Upper lobe of right lung (tissue), 1 donor: ENCODE measurements around the gene XPNPEP2. TPM values are rescaled to one million over a fixed set of nuclear protein-coding genes. Genes with fewer than 3 reads are reported as not detected.

Experiments used
- ATAC-seq: fragments of 200-7000 bp; cut with Tn5 transposase; one replicate; pipeline ENCODE4 v1.9.1; 2020; ENCODE audit warnings: mild to moderate bottlenecking, moderate library complexity
- DNase-seq: peaks from one replicate; pipeline ENCODE4 v3.0.0-alpha.2; 2020
- H3K27ac ChIP-seq: fragments of 200-600 bp; one replicate; pipeline ENCODE4 v1.8.0; 2022
- H3K27me3 ChIP-seq: fragments of 200-600 bp; one replicate; pipeline ENCODE4 v1.8.0; 2022; ENCODE audit warnings: mild to moderate bottlenecking
- H3K36me3 ChIP-seq: fragments of 200-600 bp; one replicate; pipeline ENCODE4 v1.8.0; 2022
- H3K4me1 ChIP-seq: fragments of 200-600 bp; one replicate; pipeline ENCODE4 v1.8.0; 2022
- H3K4me3 ChIP-seq: fragments of 200-600 bp; one replicate; pipeline ENCODE4 v1.8.0; 2022; ENCODE audit warnings: mild to moderate bottlenecking
- H3K9me3 ChIP-seq: fragments of 200-600 bp; one replicate; pipeline ENCODE4 v1.8.0; 2022
- intact Hi-C: fragments of 100-400 bp; cut with DNase I; formaldehyde crosslinking; loops from one replicate; pipeline ENCODE4 v1.11.0; 2022
- total RNA-seq: library from RNA; stranded (reverse); fragmentation: NEBNext Ultra II Directional; extraction: Animal tissue kit (Norgen Biotek cat#: 25700); gene quantifications from one replicate; pipeline ENCODE4 v1.2.1, GENCODE V29; 2021
- TF ChIP-seq, protein P1 (sequence below): fragments of 200-600 bp; IDR thresholded peaks from one replicate; pipeline ENCODE4 v1.8.0; 2022; ENCODE audit warnings: antibody characterized with exemption
- donor health status: DM: no; HTN: yes; CAD: no; lungs with severe emphysema.

XPNPEP2 gene
- total RNA-seq, 1 donor from 2014 or later, result 0.93 TPM

DNA sequence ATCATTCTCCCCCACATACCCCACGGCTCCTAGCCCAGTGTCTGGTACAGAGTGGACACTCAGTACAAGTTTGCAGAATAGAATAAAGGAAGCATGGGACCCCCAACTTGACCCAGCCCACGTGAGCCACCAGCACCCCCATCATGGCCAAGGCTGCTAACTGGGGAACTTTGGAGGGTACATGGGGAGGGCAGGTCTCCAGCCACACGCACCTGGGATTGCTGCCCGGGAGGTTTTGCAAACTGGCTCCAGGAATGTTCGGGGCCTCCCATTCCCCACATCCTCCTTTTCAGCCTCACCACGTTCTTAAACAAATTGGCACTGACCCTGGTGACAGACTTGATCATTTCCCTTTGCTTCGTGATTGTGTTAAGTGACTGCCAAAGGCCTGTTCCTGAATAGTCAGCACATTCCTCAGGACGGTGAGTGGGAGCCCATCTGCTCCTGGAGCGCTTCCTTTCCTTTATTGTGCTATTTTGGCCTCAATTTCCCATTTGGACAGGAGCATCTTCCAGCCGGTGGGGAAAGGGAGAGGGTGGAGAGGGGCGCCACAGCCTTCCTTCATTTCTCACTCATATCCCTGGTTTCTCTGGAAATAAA lies 18.7 kb upstream of the XPNPEP2 start:
- intact Hi-C loops, result loop anchor here (10.0 kb wide), 1 partner anchor 115 kb away; no protein-coding TSS in a partner anchor
- ATAC-seq, result no peak

GRCh38 chrX:129720741-129721140 lies 18.0 kb upstream of the XPNPEP2 start:
- no peaks in the 10 kb centered on the region for H3K27me3 ChIP-seq
- H3K9me3 ChIP-seq, result no peaks in the 10 kb centered on the region
- H3K4me1 ChIP-seq, result no peaks in the 10 kb centered on the region
- H3K4me3 ChIP-seq, result no peak overlapping the region
- H3K36me3 ChIP-seq, result no peaks in the 10 kb centered on the region
- TF ChIP-seq, protein P1, sequence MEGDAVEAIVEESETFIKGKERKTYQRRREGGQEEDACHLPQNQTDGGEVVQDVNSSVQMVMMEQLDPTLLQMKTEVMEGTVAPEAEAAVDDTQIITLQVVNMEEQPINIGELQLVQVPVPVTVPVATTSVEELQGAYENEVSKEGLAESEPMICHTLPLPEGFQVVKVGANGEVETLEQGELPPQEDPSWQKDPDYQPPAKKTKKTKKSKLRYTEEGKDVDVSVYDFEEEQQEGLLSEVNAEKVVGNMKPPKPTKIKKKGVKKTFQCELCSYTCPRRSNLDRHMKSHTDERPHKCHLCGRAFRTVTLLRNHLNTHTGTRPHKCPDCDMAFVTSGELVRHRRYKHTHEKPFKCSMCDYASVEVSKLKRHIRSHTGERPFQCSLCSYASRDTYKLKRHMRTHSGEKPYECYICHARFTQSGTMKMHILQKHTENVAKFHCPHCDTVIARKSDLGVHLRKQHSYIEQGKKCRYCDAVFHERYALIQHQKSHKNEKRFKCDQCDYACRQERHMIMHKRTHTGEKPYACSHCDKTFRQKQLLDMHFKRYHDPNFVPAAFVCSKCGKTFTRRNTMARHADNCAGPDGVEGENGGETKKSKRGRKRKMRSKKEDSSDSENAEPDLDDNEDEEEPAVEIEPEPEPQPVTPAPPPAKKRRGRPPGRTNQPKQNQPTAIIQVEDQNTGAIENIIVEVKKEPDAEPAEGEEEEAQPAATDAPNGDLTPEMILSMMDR, result no peak
- H3K27ac ChIP-seq, result no peak overlapping the region
- DNase-seq (no peak), ATAC-seq (no peak)
- intact Hi-C loops, result loop anchor here (10.0 kb wide), 1 partner anchor 116 kb away; no protein-coding TSS in a partner anchor

More for the DNA sequence above, 18.7 kb upstream of the XPNPEP2 start:
- no peak for DNase-seq
- Histone ChIP-seq H3K27ac (no peak overlapping the region), H3K36me3 (no peaks in the 10 kb centered on the region), H3K4me1 (no peaks in the 10 kb centered on the region), H3K27me3 (no peaks in the 10 kb centered on the region), H3K9me3 (no peaks in the 10 kb centered on the region), H3K4me3 (no peak overlapping the region)
- TF ChIP-seq, protein P1, result no peak

- H3K27ac ChIP-seq, result no peak overlapping the region
- DNase-seq (no peak), ATAC-seq (no peak)
- H3K4me1 ChIP-seq, result no peaks in the 10 kb centered on the region
- no peak overlapping the region for H3K4me3 ChIP-seq
- H3K9me3 ChIP-seq, result no peaks in the 10 kb centered on the region
- H3K36me3 ChIP-seq, result no peaks in the 10 kb centered on the region
- no peaks in the 10 kb centered on the region for H3K27me3 ChIP-seq
- TF ChIP-seq, protein P1, result no peak
- intact Hi-C loops, result loop anchor here (10.0 kb wide), 1 partner anchor 117 kb away; no protein-coding TSS in a partner anchor
Measured at GRCh38 chrX:129721414-129721813, 17.4 kb upstream of the XPNPEP2 start.

- Histone ChIP-seq H3K36me3 (no peaks in the 10 kb centered on the region), H3K9me3 (no peaks in the 10 kb centered on the region), H3K4me3 (no peak overlapping the region), H3K27ac (no peak overlapping the region), H3K4me1 (no peaks in the 10 kb centered on the region), H3K27me3 (no peaks in the 10 kb centered on the region)
- intact Hi-C loops, result loop anchor here (10.0 kb wide), 1 partner anchor 117 kb away; no protein-coding TSS in a partner anchor
- ATAC-seq, result no peak
- DNase-seq, result no peak
- TF ChIP-seq, protein P1, result no peak
Measured at GRCh38 chrX:129721870-129722269, 16.9 kb upstream of the XPNPEP2 start.

- TF ChIP-seq, protein P1, result no peak
- no peaks in the 10 kb centered on the region for H3K9me3 ChIP-seq
- no peaks in the 10 kb centered on the region for H3K4me1 ChIP-seq
- no peaks in the 10 kb centered on the region for H3K27me3 ChIP-seq
- intact Hi-C loops, result loop anchor here (10.0 kb wide), 1 partner anchor 119 kb away; no protein-coding TSS in a partner anchor
- H3K36me3 ChIP-seq, result no peaks in the 10 kb centered on the region
- H3K27ac ChIP-seq, result no peak overlapping the region
- H3K4me3 ChIP-seq, result no peak overlapping the region
- no peak for ATAC-seq
- no peak for DNase-seq
Measured at GRCh38 chrX:129723511-129723910, 15.3 kb upstream of the XPNPEP2 start.
